Mesothelial cell of epicardium (in vitro differentiated cells): ENCODE measurements around the gene KCNH2. TPM values are rescaled to one million over a fixed set of nuclear protein-coding genes. Genes with fewer than 3 reads are reported as not detected.

Source experiments
- DNase-seq, 2 experiments: peaks; one replicate each; pipeline ENCODE4 v3.0.0; 2021; ENCODE audit warnings: low spot score in 2 of 2; ENCODE audit not compliant: unreplicated experiment in 2 of 2
- H3K27ac Mint-ChIP-seq: 2 replicates; pipeline ENCODE4 v1.8.0; 2021; ENCODE audit warnings: mixed read lengths
- H3K27me3 Mint-ChIP-seq: 2 replicates; pipeline ENCODE4 v1.8.0; 2021; ENCODE audit warnings: low read depth, mixed read lengths
- H3K36me3 Mint-ChIP-seq: 2 replicates; pipeline ENCODE4 v1.8.0; 2021; ENCODE audit warnings: mixed read lengths
- H3K4me1 Mint-ChIP-seq: 2 replicates; pipeline ENCODE4 v1.8.0; 2021; ENCODE audit warnings: mixed read lengths
- H3K4me3 Mint-ChIP-seq: 2 replicates; pipeline ENCODE4 v1.8.0; 2021; ENCODE audit warnings: mild to moderate bottlenecking, moderate library complexity, mixed read lengths
- H3K9me3 Mint-ChIP-seq: 2 replicates; pipeline ENCODE4 v1.8.0; 2021; ENCODE audit warnings: mixed read lengths
- total RNA-seq: library from RNA; stranded (reverse); gene quantifications from 3 replicates; pipeline ENCODE4 v1.2.1, GENCODE V29; 2021
- TF ChIP-seq, protein P1 (sequence below): fragments of 200-600 bp; sonication (generic); IDR thresholded peaks from one replicate; pipeline ENCODE4 v1.5.0; 2021; ENCODE audit warnings: antibody characterized with exemption; ENCODE audit not compliant: unreplicated experiment

KCNH2 gene
- total RNA-seq, 1 donor from 2014 or later: 11.2 TPM

DNA sequence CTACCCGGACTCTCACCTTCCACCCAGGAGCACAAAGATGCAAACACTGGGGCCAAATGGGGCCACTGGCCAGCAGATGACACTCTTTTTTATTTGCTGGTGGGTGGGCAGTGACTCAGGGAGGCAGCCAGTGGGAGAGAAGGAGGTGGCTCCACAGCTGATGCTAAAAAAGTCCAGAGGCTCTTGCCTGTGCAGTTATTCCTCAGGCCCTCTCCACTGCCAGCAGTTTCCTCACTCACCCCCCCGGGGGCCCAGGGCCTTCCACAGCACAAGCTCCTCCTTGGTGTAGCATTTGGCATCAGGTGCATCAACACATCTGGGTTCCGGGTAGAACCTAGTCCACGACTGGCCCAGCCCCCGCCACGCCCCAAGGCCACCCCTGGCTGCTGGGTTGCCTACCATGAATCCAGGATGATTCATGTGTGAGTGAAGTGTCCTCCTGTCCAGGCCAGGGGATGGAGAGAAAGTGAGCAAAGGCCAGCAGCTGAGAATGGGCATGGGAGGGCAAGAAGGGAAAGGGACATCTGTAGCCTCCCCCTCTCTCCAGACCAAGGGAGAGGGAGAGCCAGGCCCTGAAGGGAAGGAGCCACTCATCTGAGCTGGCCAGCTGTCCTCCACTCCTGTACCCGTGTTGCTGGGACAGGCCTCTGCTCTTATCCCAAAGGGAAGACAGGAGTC is 1.7 kb upstream of the KCNH2 start:
- DNase-seq: no peak
- Mint-ChIP-seq H3K27ac (no peak overlapping the region), H3K4me3 (peak overlapping the region; percentile 20), H3K4me1 (peaks cover 20% of the 10 kb centered on the region), H3K9me3 (no peaks in the 10 kb centered on the region), H3K36me3 (no peaks in the 10 kb centered on the region), H3K27me3 (peaks cover 88% of the 10 kb centered on the region)
- TF ChIP-seq, protein P1, sequence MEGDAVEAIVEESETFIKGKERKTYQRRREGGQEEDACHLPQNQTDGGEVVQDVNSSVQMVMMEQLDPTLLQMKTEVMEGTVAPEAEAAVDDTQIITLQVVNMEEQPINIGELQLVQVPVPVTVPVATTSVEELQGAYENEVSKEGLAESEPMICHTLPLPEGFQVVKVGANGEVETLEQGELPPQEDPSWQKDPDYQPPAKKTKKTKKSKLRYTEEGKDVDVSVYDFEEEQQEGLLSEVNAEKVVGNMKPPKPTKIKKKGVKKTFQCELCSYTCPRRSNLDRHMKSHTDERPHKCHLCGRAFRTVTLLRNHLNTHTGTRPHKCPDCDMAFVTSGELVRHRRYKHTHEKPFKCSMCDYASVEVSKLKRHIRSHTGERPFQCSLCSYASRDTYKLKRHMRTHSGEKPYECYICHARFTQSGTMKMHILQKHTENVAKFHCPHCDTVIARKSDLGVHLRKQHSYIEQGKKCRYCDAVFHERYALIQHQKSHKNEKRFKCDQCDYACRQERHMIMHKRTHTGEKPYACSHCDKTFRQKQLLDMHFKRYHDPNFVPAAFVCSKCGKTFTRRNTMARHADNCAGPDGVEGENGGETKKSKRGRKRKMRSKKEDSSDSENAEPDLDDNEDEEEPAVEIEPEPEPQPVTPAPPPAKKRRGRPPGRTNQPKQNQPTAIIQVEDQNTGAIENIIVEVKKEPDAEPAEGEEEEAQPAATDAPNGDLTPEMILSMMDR: no peak

DNA sequence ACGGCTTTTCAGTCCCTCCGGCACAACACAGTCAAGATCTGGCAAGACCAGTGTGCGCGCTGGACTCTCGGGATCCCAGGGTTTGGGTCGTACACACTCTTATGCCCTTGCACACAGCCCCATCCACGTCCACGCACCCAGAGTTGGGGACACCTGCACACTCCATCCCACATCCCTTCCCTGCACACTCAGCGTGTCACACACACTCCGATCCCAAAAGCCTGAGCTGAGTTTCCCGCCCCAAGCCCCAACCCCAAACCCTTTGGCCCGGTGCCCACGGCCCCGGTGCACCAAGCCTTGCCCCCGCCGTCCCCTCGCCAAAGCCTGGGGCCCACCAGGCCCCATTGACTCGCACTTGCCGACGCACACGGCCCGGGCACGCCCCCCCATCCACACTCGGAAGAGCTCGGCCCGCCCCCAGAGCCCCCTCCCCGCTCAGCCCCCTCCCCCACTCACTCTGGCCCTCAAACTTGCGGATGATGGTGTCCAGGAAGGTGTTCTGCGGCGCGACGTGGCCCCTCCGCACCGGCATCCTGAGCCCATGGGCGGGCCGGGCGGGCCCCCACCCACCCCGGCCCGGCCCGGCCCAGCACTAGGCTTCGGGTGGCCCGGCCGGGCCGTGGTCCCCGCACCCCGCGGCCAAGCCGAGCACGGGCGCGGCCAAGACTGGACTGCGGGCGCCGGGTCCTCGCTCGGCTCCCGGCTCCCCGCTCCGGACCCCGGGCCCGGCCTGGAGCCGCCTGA is 567 bp downstream of the KCNH2 start:
- no peaks in the 10 kb centered on the region for H3K36me3 Mint-ChIP-seq
- H3K4me3 Mint-ChIP-seq: peak overlapping the region; percentile 74
- DNase-seq: no peak
- H3K4me1 Mint-ChIP-seq: peaks cover 28% of the 10 kb centered on the region
- peaks cover 83% of the 10 kb centered on the region for H3K27me3 Mint-ChIP-seq
- H3K27ac Mint-ChIP-seq: no peak overlapping the region
- TF ChIP-seq, protein P1: no peak
- H3K9me3 Mint-ChIP-seq: no peaks in the 10 kb centered on the region

DNA sequence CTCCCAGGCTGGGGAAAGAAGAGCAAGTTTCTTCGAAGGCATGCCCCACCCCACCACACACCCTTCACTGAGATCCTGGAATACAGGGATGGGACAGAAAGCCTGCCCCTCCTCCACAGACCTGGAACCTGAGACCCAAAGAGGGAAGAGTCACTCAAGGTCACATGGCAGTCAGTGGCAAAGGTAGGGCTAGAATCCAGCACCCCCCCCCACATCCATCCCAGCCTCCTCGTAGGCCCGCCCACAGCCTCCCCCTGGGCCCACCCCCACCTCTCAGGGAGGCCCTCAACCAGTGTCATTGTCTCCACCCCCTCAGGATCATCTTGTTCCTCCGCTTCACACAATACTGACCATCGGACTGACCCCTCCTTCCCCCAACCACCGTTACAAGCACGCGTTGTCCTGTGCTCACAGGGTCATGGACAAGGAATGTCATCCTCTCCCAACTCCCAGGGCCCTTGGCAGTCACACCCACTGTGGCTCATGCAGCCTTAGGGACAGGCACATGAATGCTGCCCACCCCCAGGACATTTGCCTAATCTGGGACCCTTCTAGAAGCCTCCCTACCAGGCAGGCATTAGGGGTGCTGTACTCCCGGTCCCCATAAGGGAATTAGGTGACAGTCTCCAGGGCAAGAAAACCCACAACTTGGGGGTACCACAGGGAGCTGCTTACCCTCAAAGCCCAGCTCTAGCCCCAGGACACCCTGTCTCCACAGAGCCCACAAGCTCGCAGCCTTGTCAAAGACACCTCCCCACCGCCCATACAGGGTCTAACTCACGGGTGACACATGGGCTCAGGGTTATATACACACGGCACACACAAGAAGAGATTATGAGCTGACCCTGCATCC is 1.4 kb downstream of the KCNH2 start:
- no peaks in the 10 kb centered on the region for H3K36me3 Mint-ChIP-seq
- DNase-seq: no peak
- H3K4me1 Mint-ChIP-seq: peaks cover 35% of the 10 kb centered on the region
- no peaks in the 10 kb centered on the region for H3K9me3 Mint-ChIP-seq
- H3K27me3 Mint-ChIP-seq: peaks cover 79% of the 10 kb centered on the region
- H3K4me3 Mint-ChIP-seq: peak overlapping the region; percentile 74
- TF ChIP-seq, protein P1: no peak
- H3K27ac Mint-ChIP-seq: no peak overlapping the region

DNA sequence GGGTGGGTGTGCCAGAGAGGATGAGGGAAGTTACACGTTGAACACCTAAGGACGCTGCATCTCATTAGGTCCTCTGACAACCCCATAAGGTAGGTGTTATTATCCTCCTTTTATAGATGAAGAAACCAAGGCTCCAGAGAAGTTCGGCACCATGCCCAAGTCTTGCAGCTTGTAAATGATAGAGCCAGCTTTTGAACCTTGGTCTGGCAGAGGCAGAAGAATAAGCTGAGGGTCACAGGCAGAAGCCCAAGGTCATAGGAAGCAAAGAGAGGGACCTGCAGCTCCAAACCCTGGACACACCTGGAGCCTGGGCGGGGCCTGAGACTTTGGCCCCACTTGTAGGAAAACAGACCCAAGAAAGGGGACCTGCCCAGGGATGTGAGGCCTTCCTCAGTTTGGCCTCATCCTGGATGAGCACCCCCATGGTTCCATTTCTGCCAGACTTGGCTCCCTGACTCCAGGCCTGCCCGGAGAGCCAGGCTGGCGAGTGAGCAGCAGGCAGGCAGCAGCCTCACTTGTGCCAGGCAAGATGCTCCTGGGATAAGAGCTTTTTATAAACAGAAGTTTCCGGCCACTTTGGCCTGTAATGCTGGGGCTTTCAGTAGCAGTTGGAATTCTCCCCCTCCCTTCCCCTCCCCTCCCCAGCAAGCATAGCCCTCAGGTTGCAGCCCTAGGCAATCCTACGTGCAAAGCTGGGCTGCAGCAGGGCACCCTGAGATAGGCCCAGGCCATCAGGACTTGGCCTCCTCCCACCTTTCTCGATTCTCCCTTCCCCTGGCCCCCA is 2.4 kb downstream of the KCNH2 start:
- Mint-ChIP-seq H3K36me3 (no peaks in the 10 kb centered on the region), H3K4me3 (peak overlapping the region; percentile 61), H3K9me3 (no peaks in the 10 kb centered on the region), H3K4me1 (peaks cover 43% of the 10 kb centered on the region), H3K27ac (no peak overlapping the region), H3K27me3 (peaks cover 72% of the 10 kb centered on the region)
- TF ChIP-seq, protein P1: no peak
- DNase-seq: no peak
